Parathyroid adenoma (tissue), 2 donors: Measurements from ENCODE around the gene RNASEH2A.

Source experiments
- H2AFZ ChIP-seq: fragments of 300-600 bp; sonication (generic); one replicate; pipeline ENCODE4 v1.7.0; 2017; ENCODE audit warnings: antibody characterized with exemption, mild to moderate bottlenecking
- H3K27ac ChIP-seq: fragments of 300-600 bp; sonication (generic); one replicate; pipeline ENCODE4 v1.7.0; 2017
- H3K27me3 ChIP-seq: fragments of 300-600 bp; sonication (generic); one replicate; pipeline ENCODE4 v1.7.0; 2017; ENCODE audit warnings: low read length; ENCODE audit not compliant: control insufficient read depth, insufficient read depth
- H3K36me3 ChIP-seq: fragments of 300-600 bp; sonication (generic); one replicate; pipeline ENCODE4 v1.7.0; 2017; ENCODE audit warnings: low read length; ENCODE audit not compliant: control insufficient read depth, insufficient read depth
- H3K4me1 ChIP-seq: fragments of 300-600 bp; sonication (generic); one replicate; pipeline ENCODE4 v1.7.0; 2017; ENCODE audit warnings: control low read depth
- H3K4me2 ChIP-seq: fragments of 300-600 bp; sonication (generic); one replicate; pipeline ENCODE4 v1.7.0; 2017; ENCODE audit warnings: low read length
- H3K4me3 ChIP-seq: fragments of 300-600 bp; sonication (generic); one replicate; pipeline ENCODE4 v1.7.0; 2017; ENCODE audit warnings: low read depth, low read length
- H3K79me2 ChIP-seq: fragments of 300-600 bp; sonication (generic); one replicate; pipeline ENCODE4 v1.7.0; 2017; ENCODE audit warnings: control low read depth
- H3K9ac ChIP-seq: fragments of 300-600 bp; sonication (generic); one replicate; pipeline ENCODE4 v1.7.0; 2017; ENCODE audit warnings: mild to moderate bottlenecking
- H3K9me3 ChIP-seq: fragments of 300-600 bp; sonication (generic); one replicate; pipeline ENCODE4 v1.7.0; 2017; ENCODE audit warnings: low read length; ENCODE audit not compliant: control insufficient read depth
- CTCF ChIP-seq: fragments of 300-600 bp; sonication (generic); IDR thresholded peaks from one replicate; pipeline ENCODE4 v1.7.0; 2017; ENCODE audit warnings: antibody characterized with exemption, mild to moderate bottlenecking
- donor health status: primary hyperparathyroidism.

The RNASEH2A gene

GRCh38 chr19:12782174-12782423, 24.3 kb upstream of the RNASEH2A start:
- Histone ChIP-seq H3K9ac (no peak overlapping the region), H3K4me3 (peak overlapping the region; percentile 64), H2AFZ (peak overlapping the region; percentile 74), H3K27ac (peak overlapping the region; percentile 100), H3K79me2 (no peaks in the 10 kb centered on the region), H3K4me1 (peaks cover 60% of the 10 kb centered on the region), H3K36me3 (no peaks in the 10 kb centered on the region), H3K9me3 (no peaks in the 10 kb centered on the region), H3K27me3 (no peaks in the 10 kb centered on the region), H3K4me2 (peak overlapping the region; percentile 94)
- no peak for TF ChIP-seq CTCF

- Histone ChIP-seq H3K9ac (peak overlapping the region; percentile 75), H3K4me2 (peak overlapping the region; percentile 94), H3K27ac (peak overlapping the region; percentile 100), H3K27me3 (no peaks in the 10 kb centered on the region), H3K9me3 (no peaks in the 10 kb centered on the region), H3K79me2 (no peaks in the 10 kb centered on the region), H3K4me3 (peak overlapping the region; percentile 64), H2AFZ (peak overlapping the region; percentile 74), H3K36me3 (no peaks in the 10 kb centered on the region), H3K4me1 (peaks cover 60% of the 10 kb centered on the region)
- TF ChIP-seq CTCF, result peak; percentile 31
Measured at GRCh38 chr19:12782424-12783290, 23.7 kb upstream of the RNASEH2A start.

GRCh38 chr19:12783291-12783848, 23.0 kb upstream of the RNASEH2A start:
- Histone ChIP-seq H3K4me3 (peak overlapping the region; percentile 64), H3K4me2 (peak overlapping the region; percentile 94), H3K9me3 (no peaks in the 10 kb centered on the region), H3K79me2 (no peaks in the 10 kb centered on the region), H3K9ac (no peak overlapping the region), H2AFZ (peak overlapping the region; percentile 54), H3K27me3 (no peaks in the 10 kb centered on the region), H3K36me3 (no peaks in the 10 kb centered on the region), H3K4me1 (peaks cover 66% of the 10 kb centered on the region), H3K27ac (peak overlapping the region; percentile 100)
- TF ChIP-seq CTCF, result no peak

GRCh38 chr19:12783849-12784393, 22.5 kb upstream of the RNASEH2A start:
- H3K36me3 ChIP-seq, result no peaks in the 10 kb centered on the region
- no peak overlapping the region for H3K9ac ChIP-seq
- no peaks in the 10 kb centered on the region for H3K79me2 ChIP-seq
- peaks cover 66% of the 10 kb centered on the region for H3K4me1 ChIP-seq
- H3K4me2 ChIP-seq, result peak overlapping the region; percentile 94
- H3K4me3 ChIP-seq, result peak overlapping the region; percentile 64
- no peak for TF ChIP-seq CTCF
- no peaks in the 10 kb centered on the region for H3K27me3 ChIP-seq
- H3K27ac ChIP-seq, result peak overlapping the region; percentile 100
- peak overlapping the region; percentile 54 for H2AFZ ChIP-seq
- H3K9me3 ChIP-seq, result no peaks in the 10 kb centered on the region
